GM18868 (cell line): ENCODE results near the gene MLN.

ENCODE experiments used
- ATAC-seq: cut with Tn5 transposase; IDR thresholded peaks from one replicate; pipeline ENCODE4 v1.9.1; 2021; ENCODE audit warnings: mild to moderate bottlenecking, moderate library complexity; ENCODE audit not compliant: unreplicated experiment

Gene MLN

GRCh38 chr6:33772902-33773472 is 30.8 kb downstream of the MLN start:
- ATAC-seq, result no peak

- no peak for ATAC-seq
Observed at GRCh38 chr6:33772082-33772830, 31.5 kb downstream of the MLN start.

GRCh38 chr6:33771146-33772081 is 32.4 kb downstream of the MLN start:
- ATAC-seq, result no peak

GRCh38 chr6:33770833-33771145 is 33.0 kb downstream of the MLN start:
- ATAC-seq, result no peak

GRCh38 chr6:33770124-33770832 is 33.5 kb downstream of the MLN start:
- no peak for ATAC-seq

- ATAC-seq, result no peak
Observed at GRCh38 chr6:33769248-33769821, 34.5 kb downstream of the MLN start.

GRCh38 chr6:33768644-33769120 is 35.1 kb downstream of the MLN start:
- no peak for ATAC-seq

- ATAC-seq, result no peak
Observed at GRCh38 chr6:33766921-33767907, 36.6 kb downstream of the MLN start.

- ATAC-seq, result no peak
Observed at GRCh38 chr6:33765368-33765767, 38.4 kb downstream of the MLN start.

- no peak for ATAC-seq
Observed at GRCh38 chr6:33764036-33764435, 39.8 kb downstream of the MLN start.

- ATAC-seq, result no peak
Observed at GRCh38 chr6:33763483-33763882, 40.3 kb downstream of the MLN start.

GRCh38 chr6:33762713-33763112 is 41.1 kb downstream of the MLN start:
- no peak for ATAC-seq

GRCh38 chr6:33761922-33762629 is 41.7 kb downstream of the MLN start:
- ATAC-seq, result no peak

- ATAC-seq, result no peak
Observed at GRCh38 chr6:33761581-33761921, 42.3 kb downstream of the MLN start.

GRCh38 chr6:33759887-33760629 is 43.7 kb downstream of the MLN start:
- no peak for ATAC-seq

GRCh38 chr6:33758815-33759216 is 45.0 kb downstream of the MLN start:
- no peak for ATAC-seq

- no peak for ATAC-seq
Observed at GRCh38 chr6:33757906-33758305, 45.9 kb downstream of the MLN start.

GRCh38 chr6:33757113-33757512 is 46.7 kb downstream of the MLN start:
- no peak for ATAC-seq
